ENCODE results near the gene ZSWIM2.
"Not testable (repeated sequence)": the region's sequence is repeated elsewhere in the genome, so short reads cannot be mapped to it uniquely, and the experiment has no call there.

ZSWIM2 gene

GRCh38 chr2:186848873-186849578 is at the start of gene ZSWIM2:
ZSWIM2 (minus strand) TSS chr2:186849170; CDS start chr2:186849130, 40 bp downstream.
- DNase-seq = peak; percentile 87 to 98 (median 96)

GRCh38 chr2:186896220-186896619 is 47.2 kb upstream of the ZSWIM2 start:
- DNase-seq = not testable (repeated sequence)

- no peak for DNase-seq
Observed at GRCh38 chr2:186895451-186895850, 46.5 kb upstream of the ZSWIM2 start.

GRCh38 chr2:186894478-186894877 is 45.5 kb upstream of the ZSWIM2 start:
- DNase-seq = no peak

GRCh38 chr2:186892821-186893220 is 43.9 kb upstream of the ZSWIM2 start:
- DNase-seq = no peak

- peak in 2 of 3 experiments; percentile 54 to 82 for DNase-seq
Observed at GRCh38 chr2:186891185-186891621, 42.2 kb upstream of the ZSWIM2 start.

- DNase-seq = no peak
Observed at GRCh38 chr2:186889101-186889879, 40.3 kb upstream of the ZSWIM2 start.

- no peak for DNase-seq
Observed at GRCh38 chr2:186887107-186888090, 38.4 kb upstream of the ZSWIM2 start.

GRCh38 chr2:186884587-186884986 is 35.6 kb upstream of the ZSWIM2 start:
- DNase-seq = no peak

- DNase-seq = no peak
Observed at GRCh38 chr2:186883666-186884065, 34.7 kb upstream of the ZSWIM2 start.

DNA sequence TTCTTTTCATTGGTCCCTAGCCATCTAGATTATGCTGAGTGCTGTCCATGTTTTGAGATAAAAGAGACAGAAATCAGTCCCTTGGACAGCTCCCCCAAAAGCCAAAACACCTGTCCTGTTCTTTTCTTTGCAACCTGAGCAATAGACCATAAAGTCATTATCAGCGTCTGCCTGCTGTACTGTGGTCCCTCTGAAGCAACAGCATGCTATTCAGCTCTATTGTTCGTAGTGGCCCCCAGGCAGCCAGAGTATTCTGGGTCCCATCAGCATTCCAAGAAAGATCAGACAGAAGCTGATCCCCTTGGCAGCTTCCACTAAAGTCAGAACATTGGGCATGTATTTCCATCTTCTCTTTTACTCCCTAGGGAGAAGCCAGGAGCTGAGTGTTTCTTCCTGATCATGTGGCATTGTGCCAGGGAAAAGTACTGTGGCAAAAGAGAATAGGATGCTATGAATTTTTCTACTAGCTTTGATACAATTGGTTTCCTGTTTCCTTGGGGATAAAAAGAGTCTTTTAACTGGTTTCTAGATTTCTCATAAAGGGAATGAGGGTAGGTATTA is 33.6 kb upstream of the ZSWIM2 start:
- no peak for DNase-seq

DNA sequence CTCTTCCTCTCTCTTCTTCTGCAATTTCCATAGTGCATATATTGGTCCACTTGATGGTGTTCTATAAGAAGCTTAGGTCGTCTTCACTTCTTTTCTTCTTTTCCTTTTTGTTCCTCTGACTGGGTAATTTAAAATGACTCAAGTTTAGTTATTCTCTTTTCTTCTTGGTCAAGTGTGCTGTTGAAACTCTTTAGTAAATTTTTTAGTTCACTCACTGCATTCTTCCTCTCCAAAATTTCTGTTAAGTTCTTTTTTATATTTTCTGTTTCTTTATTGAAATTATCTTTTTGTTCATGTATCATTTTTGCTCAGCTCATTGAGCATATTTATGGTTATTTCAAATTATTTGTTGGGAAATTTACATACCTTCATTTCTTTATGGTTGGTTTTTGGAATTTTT is 32.7 kb upstream of the ZSWIM2 start:
- DNase-seq = no peak

DNA sequence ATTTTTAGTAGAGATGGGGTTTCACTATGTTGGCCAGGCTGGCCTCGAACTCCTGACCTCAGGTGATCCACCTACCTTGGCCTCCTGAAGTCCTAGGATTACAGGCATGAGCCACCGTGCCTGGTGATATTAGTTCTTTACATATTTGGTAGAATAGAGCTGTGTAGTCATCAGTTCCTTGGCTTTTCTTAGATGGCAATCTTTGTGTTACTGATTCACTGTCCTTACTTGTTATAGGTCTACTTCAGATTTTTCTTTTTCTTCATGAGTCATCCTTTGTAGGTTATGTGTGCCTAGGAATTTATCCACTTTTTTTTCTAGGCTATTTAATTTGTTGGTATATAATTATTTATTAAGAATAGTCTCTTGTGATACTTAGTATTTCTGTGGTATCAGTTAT is 30.3 kb upstream of the ZSWIM2 start:
- DNase-seq = no peak

DNA sequence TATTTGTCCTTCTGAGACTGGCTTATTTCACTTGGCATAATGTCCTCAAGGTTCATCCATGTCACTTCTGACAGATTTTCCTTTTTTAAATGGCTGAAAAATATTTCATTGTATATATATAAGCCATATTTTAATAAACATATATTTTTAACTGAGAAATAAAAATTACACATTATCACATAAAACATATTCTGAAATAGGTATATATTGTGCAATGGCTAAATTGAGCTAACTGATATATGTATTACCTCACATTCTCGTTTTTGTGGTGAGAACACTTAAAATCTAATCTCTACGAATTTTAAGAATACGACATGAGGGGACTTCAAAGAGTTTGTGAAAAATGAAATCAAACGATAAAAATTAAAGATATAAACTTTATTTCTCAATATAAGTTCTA is 25.7 kb upstream of the ZSWIM2 start:
- no peak for DNase-seq

- DNase-seq = no peak
Observed at GRCh38 chr2:186871881-186872280, 22.9 kb upstream of the ZSWIM2 start.

GRCh38 chr2:186868344-186868743 is 19.4 kb upstream of the ZSWIM2 start:
- peak in 1 of 3 experiments; percentile 6 for DNase-seq

- DNase-seq = peak in 2 of 3 experiments; percentile 8 to 72
Observed at GRCh38 chr2:186862869-186863709, 14.1 kb upstream of the ZSWIM2 start.

- DNase-seq = no peak
Observed at GRCh38 chr2:186855216-186855615, 6.2 kb upstream of the ZSWIM2 start.

DNA sequence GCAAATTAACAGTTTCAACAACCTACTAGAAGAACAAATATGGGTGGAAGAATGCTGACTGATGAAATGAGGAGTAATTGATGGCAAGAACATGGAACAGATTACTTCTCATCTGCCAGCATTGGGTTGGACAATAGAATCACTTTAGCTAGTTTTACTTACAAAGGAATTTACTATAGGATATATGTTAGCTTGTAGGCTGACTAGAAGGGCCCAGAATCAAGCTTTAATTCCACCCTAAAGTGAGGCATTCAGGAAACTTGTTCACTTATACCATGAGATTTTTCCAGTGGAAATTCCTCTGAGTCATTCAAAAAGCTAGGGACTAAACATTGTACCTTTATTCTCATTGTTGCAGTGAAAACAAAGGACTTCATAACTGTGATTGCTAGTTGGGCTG is 5.0 kb upstream of the ZSWIM2 start:
- no peak for DNase-seq

- peak; percentile 15 to 65 (median 22) for DNase-seq
Observed at GRCh38 chr2:186852508-186852907, 3.5 kb upstream of the ZSWIM2 start.

GRCh38 chr2:186842373-186842772 is 6.6 kb downstream of the ZSWIM2 start:
- no peak for DNase-seq

DNA sequence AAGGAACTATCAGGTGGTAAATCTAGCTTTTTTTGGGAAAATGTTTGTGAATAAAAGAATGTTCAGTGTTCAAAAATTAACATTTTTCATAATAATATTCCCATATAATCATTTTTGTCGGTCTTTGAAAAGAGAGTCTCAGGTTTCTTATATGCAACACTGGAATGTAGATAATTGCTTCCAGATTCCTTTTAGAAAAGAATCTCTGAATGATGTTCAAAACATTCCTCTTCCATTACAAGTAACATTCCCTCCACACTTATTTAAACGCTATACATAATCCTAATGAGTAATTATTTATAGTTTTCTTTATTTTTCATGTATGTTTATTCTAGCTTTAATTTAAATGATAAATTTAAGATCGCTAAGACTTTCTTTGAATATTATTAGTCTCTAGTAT is 7.0 kb downstream of the ZSWIM2 start:
- DNase-seq = no peak

Measured in NCI-H1417 (cell line).